Measurements from ENCODE around the gene AKIRIN2.

The AKIRIN2 gene

GRCh38 chr6:87668013-87668412 lies 34.0 kb downstream of the AKIRIN2 start:
- no peak for DNase-seq (ENCODE audit: low read depth)
- no peak overlapping the region for H3K4me3 ChIP-seq (ENCODE audit: low read length)
- TF ChIP-seq CTCF (IDR thresholded peaks at IDR 0.05; ENCODE audit: insufficient read depth, low read depth, low read length, missing control alignments), result no peak

GRCh38 chr6:87667032-87667431 lies 35.0 kb downstream of the AKIRIN2 start:
- no peak for TF ChIP-seq CTCF (IDR thresholded peaks at IDR 0.05; ENCODE audit: insufficient read depth, low read depth, low read length, missing control alignments)
- DNase-seq (ENCODE audit: low read depth), result no peak
- no peak overlapping the region for H3K4me3 ChIP-seq (ENCODE audit: low read length)

- no peak for DNase-seq (ENCODE audit: low read depth)
- no peak overlapping the region for H3K4me3 ChIP-seq (ENCODE audit: low read length)
- no peak for TF ChIP-seq CTCF (IDR thresholded peaks at IDR 0.05; ENCODE audit: insufficient read depth, low read depth, low read length, missing control alignments)
Measured at GRCh38 chr6:87664921-87665485, 37.0 kb downstream of the AKIRIN2 start.

- H3K4me3 ChIP-seq (ENCODE audit: low read length), result no peak overlapping the region
Measured at GRCh38 chr6:87663434-87663833, 38.6 kb downstream of the AKIRIN2 start.

GRCh38 chr6:87661503-87661902 lies 40.5 kb downstream of the AKIRIN2 start:
- DNase-seq (ENCODE audit: low read depth), result no peak
- H3K4me3 ChIP-seq (ENCODE audit: low read length), result no peak overlapping the region
- TF ChIP-seq CTCF (IDR thresholded peaks at IDR 0.05; ENCODE audit: insufficient read depth, low read depth, low read length, missing control alignments), result no peak

More at GRCh38 chr6:87663434-87663833, 38.6 kb downstream of the AKIRIN2 start:
- no peak for DNase-seq (ENCODE audit: low read depth)
- TF ChIP-seq CTCF (IDR thresholded peaks at IDR 0.05; ENCODE audit: insufficient read depth, low read depth, low read length, missing control alignments), result no peak

- H3K4me3 ChIP-seq (ENCODE audit: low read length), result no peak overlapping the region
- DNase-seq (ENCODE audit: low read depth), result no peak
- TF ChIP-seq CTCF (IDR thresholded peaks at IDR 0.05; ENCODE audit: insufficient read depth, low read depth, low read length, missing control alignments), result no peak
Measured at GRCh38 chr6:87661016-87661415, 41.0 kb downstream of the AKIRIN2 start.

- DNase-seq (ENCODE audit: low read depth), result peak; percentile 21
- no peak for TF ChIP-seq CTCF (IDR thresholded peaks at IDR 0.05; ENCODE audit: insufficient read depth, low read depth, low read length, missing control alignments)
- H3K4me3 ChIP-seq (ENCODE audit: low read length), result no peak overlapping the region
Measured at GRCh38 chr6:87660226-87660911, 41.7 kb downstream of the AKIRIN2 start.
